Choroid plexus epithelial cell (primary cell): ENCODE measurements around the gene EIF2AK3.
"Not testable (repeated sequence)": the region's sequence is repeated elsewhere in the genome, so short reads cannot be mapped to it uniquely, and the experiment has no call there.

Source experiments
- DNase-seq: peaks from one replicate; pipeline ENCODE4 v3.0.0-alpha.2; 2010; ENCODE audit warnings: low read depth
- H3K4me3 ChIP-seq: 2 replicates; pipeline ENCODE4 v1.5.1; 2011; ENCODE audit warnings: low read depth, mild to moderate bottlenecking, control low read depth, low read length, moderate library complexity
- CTCF ChIP-seq: conservative IDR thresholded peaks from 2 replicates; pipeline ENCODE4 v1.5.1; 2011; ENCODE audit warnings: low read depth, mild to moderate bottlenecking, control low read depth, inconsistent platforms, low read length, moderate library complexity

EIF2AK3 gene

GRCh38 chr2:88549616-88550292 lies 77.5 kb downstream of the EIF2AK3 start:
- TF ChIP-seq CTCF = no peak
- peak overlapping the region; percentile 49 for H3K4me3 ChIP-seq
- no peak for DNase-seq

- H3K4me3 ChIP-seq, DNase-seq: not testable (repeated sequence)
Observed at GRCh38 chr2:88546291-88546690, 81.0 kb downstream of the EIF2AK3 start.

- H3K4me3 ChIP-seq = no peak overlapping the region
- DNase-seq = peak; percentile 61
- TF ChIP-seq CTCF = no peak
Observed at GRCh38 chr2:88545118-88545517, 82.1 kb downstream of the EIF2AK3 start.

- no peak overlapping the region for H3K4me3 ChIP-seq
- TF ChIP-seq CTCF = no peak
- no peak for DNase-seq
Observed at GRCh38 chr2:88543541-88544057, 83.7 kb downstream of the EIF2AK3 start.

- TF ChIP-seq CTCF = no peak
- no peak for DNase-seq
- H3K4me3 ChIP-seq = no peak overlapping the region
Observed at GRCh38 chr2:88542668-88543067, 84.6 kb downstream of the EIF2AK3 start.

- peak; percentile 21 for DNase-seq
- H3K4me3 ChIP-seq = no peak overlapping the region
- TF ChIP-seq CTCF = no peak
Observed at GRCh38 chr2:88540346-88540745, 86.9 kb downstream of the EIF2AK3 start.

GRCh38 chr2:88538362-88538917 lies 88.8 kb downstream of the EIF2AK3 start:
- H3K4me3 ChIP-seq = no peak overlapping the region
- no peak for DNase-seq
- no peak for TF ChIP-seq CTCF
